ENCODE measurements around the gene LYPD6. TPM values are rescaled to one million over a fixed set of nuclear protein-coding genes. Genes with fewer than 3 reads are reported as not detected.

Gene LYPD6
- total and polyA plus RNA-seq, 5 donors from 2014 or later, result not detected

DNA sequence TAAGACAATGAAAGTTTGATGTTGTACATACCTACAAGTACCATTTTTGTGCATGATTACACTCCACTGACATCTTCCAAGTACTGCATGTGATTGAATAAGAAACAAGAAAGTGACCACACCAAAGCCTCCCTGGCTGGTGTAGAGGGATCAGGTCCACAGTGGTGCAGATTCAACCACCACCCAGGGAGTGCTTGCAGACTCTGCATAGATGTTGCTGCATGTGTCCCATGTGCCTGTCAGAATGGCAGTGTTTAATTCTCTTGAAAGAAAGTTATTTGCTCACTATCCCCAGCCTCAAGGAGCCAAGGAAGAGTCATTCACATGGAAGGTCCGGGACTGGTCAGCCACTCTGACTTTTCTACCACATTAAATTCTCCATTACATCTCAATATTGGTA lies 142.7 kb downstream of the LYPD6 start:
- no peak for DNase-seq
- H3K9me3 Mint-ChIP-seq, result peaks cover 0 to 3% (median 0%) of the 10 kb centered on the region in 7 donors
- no peaks in the 10 kb centered on the region for H3K36me3 ChIP-seq (ENCODE audit: control insufficient read depth, insufficient read depth, low read length)
- no peaks in the 10 kb centered on the region for H3K27me3 ChIP-seq (ENCODE audit: control insufficient read depth, insufficient read depth, low read length)
- no peak overlapping the region for H3K4me3 ChIP-seq (ENCODE audit: low read depth, low read length)
- no peak overlapping the region for H3K27ac ChIP-seq (ENCODE audit: insufficient read depth, low read length, poor library complexity, severe bottlenecking)
- no peak overlapping the region for H3K27ac Mint-ChIP-seq
- ATAC-seq (ENCODE audit: low read depth in 2 of 2), result no peak
- H3K4me1 Mint-ChIP-seq, result no peaks in the 10 kb centered on the region
- H3K4me1 ChIP-seq (ENCODE audit: control insufficient read depth, insufficient read depth, low read length, poor library complexity, severe bottlenecking), result no peaks in the 10 kb centered on the region
- H3K9me3 ChIP-seq (ENCODE audit: control insufficient read depth in 2 of 2, low read length in 2 of 2), result no peaks in the 10 kb centered on the region
- H3K4me3 Mint-ChIP-seq, result no peak overlapping the region
- no peaks in the 10 kb centered on the region for H3K27me3 Mint-ChIP-seq
- H3K36me3 Mint-ChIP-seq, result no peaks in the 10 kb centered on the region

DNA sequence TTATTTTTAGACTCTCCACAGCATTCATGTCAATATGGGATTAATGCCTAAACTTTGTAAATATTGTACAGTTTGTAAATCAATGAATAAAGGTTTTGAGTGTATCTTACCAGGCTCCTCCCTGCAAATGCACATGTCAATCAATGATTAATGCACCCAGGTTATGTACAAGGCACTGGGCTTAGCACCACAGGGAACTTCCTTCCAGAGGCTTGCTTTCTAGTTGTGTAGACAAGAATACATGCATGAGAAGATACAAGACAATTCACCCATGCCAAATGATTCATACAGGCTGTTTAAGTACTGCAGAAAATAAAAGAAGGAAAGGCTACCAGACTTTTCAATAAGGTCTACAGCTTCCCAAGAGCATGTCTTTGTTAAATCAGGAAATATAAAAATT lies 143.1 kb downstream of the LYPD6 start:
- H3K4me1 Mint-ChIP-seq, result no peaks in the 10 kb centered on the region
- DNase-seq, result no peak
- H3K27ac Mint-ChIP-seq, result no peak overlapping the region
- no peak overlapping the region for H3K4me3 Mint-ChIP-seq
- H3K36me3 ChIP-seq (ENCODE audit: control insufficient read depth, insufficient read depth, low read length), result no peaks in the 10 kb centered on the region
- H3K27ac ChIP-seq (ENCODE audit: insufficient read depth, low read length, poor library complexity, severe bottlenecking), result no peak overlapping the region
- no peaks in the 10 kb centered on the region for H3K27me3 ChIP-seq (ENCODE audit: control insufficient read depth, insufficient read depth, low read length)
- no peak for ATAC-seq (ENCODE audit: low read depth in 2 of 2)
- H3K36me3 Mint-ChIP-seq, result no peaks in the 10 kb centered on the region
- H3K9me3 Mint-ChIP-seq, result peaks cover 0 to 3% (median 0%) of the 10 kb centered on the region in 7 donors
- H3K9me3 ChIP-seq (ENCODE audit: control insufficient read depth in 2 of 2, low read length in 2 of 2), result no peaks in the 10 kb centered on the region
- no peaks in the 10 kb centered on the region for H3K4me1 ChIP-seq (ENCODE audit: control insufficient read depth, insufficient read depth, low read length, poor library complexity, severe bottlenecking)
- no peak overlapping the region for H3K4me3 ChIP-seq (ENCODE audit: low read depth, low read length)
- no peaks in the 10 kb centered on the region for H3K27me3 Mint-ChIP-seq

DNA sequence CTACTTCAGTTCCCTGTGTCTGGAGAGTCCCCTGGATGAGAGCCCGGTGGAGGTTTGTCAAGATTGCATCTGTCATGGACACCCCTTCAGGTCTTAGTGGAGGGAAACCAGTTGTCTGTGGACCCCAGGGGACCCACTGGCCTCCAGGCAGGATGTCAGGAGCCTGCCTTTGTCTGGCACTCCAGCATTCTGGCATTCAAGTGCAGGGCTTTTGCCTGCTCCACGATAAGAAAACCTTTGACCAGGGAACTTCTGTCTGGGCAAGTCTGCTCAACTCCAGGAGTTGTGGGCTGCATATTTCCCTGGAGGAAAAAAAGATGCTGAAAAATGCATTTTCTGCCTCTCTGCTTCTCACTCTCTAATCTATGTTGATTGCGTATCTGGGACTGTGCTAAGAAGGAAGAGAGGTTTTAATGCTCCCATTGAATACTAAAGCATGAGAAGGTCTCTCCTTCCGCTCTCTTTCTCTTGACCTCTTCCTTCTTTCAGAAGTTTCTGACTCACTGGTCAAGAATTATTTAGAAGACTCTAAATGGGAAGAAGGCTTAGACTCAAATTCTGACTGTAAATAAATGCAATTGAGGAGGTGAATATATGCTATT lies 152.7 kb downstream of the LYPD6 start:
- no peak for ATAC-seq (ENCODE audit: low read depth in 2 of 2)
- Histone ChIP-seq H3K9me3 (ENCODE audit: control insufficient read depth in 2 of 2, low read length in 2 of 2) (no peaks in the 10 kb centered on the region), H3K27me3 (ENCODE audit: control insufficient read depth, insufficient read depth, low read length) (no peaks in the 10 kb centered on the region), H3K36me3 (ENCODE audit: control insufficient read depth, insufficient read depth, low read length) (no peaks in the 10 kb centered on the region), H3K4me1 (ENCODE audit: control insufficient read depth, insufficient read depth, low read length, poor library complexity, severe bottlenecking) (no peaks in the 10 kb centered on the region), H3K27ac (ENCODE audit: insufficient read depth, low read length, poor library complexity, severe bottlenecking) (no peak overlapping the region), H3K4me3 (ENCODE audit: low read depth, low read length) (no peak overlapping the region)
- H3K36me3 Mint-ChIP-seq, result no peaks in the 10 kb centered on the region
- H3K4me1 Mint-ChIP-seq, result no peaks in the 10 kb centered on the region
- peaks cover 0 to 4% (median 0%) of the 10 kb centered on the region in 7 donors for H3K9me3 Mint-ChIP-seq
- H3K4me3 Mint-ChIP-seq, result no peak overlapping the region
- peaks cover 4% of the 10 kb centered on the region for H3K27me3 Mint-ChIP-seq
- H3K27ac Mint-ChIP-seq, result no peak overlapping the region
- no peak for DNase-seq

DNA sequence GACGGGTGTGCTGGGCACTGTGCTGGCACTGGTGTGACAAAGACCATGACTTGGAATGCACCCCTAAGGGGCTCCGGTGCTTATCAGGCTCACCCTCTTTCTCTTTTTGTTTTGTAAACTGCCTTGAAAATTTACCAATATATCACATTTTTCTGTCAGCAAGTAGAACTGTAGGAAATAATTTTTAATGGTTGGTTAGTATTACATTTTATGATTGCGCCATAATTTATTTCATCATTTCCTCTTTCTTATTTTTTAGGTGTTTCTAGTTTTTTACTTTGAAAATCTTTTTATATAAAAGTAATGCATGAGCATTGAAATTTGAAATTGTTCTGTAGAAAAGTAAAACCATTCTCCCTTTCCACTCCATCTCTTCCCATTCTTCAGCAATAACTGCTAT lies 156.3 kb downstream of the LYPD6 start:
- Histone ChIP-seq H3K4me1 (ENCODE audit: control insufficient read depth, insufficient read depth, low read length, poor library complexity, severe bottlenecking) (no peaks in the 10 kb centered on the region), H3K27ac (ENCODE audit: insufficient read depth, low read length, poor library complexity, severe bottlenecking) (no peak overlapping the region), H3K36me3 (ENCODE audit: control insufficient read depth, insufficient read depth, low read length) (no peaks in the 10 kb centered on the region), H3K4me3 (ENCODE audit: low read depth, low read length) (no peak overlapping the region), H3K27me3 (ENCODE audit: control insufficient read depth, insufficient read depth, low read length) (no peaks in the 10 kb centered on the region), H3K9me3 (ENCODE audit: control insufficient read depth in 2 of 2, low read length in 2 of 2) (no peaks in the 10 kb centered on the region)
- Mint-ChIP-seq H3K4me1 (no peaks in the 10 kb centered on the region), H3K9me3 (peaks cover 0 to 2% (median 0%) of the 10 kb centered on the region in 7 donors), H3K27ac (no peak overlapping the region), H3K36me3 (no peaks in the 10 kb centered on the region), H3K4me3 (no peak overlapping the region), H3K27me3 (no peaks in the 10 kb centered on the region)
- DNase-seq (no peak), ATAC-seq (ENCODE audit: low read depth in 2 of 2) (no peak)

DNA sequence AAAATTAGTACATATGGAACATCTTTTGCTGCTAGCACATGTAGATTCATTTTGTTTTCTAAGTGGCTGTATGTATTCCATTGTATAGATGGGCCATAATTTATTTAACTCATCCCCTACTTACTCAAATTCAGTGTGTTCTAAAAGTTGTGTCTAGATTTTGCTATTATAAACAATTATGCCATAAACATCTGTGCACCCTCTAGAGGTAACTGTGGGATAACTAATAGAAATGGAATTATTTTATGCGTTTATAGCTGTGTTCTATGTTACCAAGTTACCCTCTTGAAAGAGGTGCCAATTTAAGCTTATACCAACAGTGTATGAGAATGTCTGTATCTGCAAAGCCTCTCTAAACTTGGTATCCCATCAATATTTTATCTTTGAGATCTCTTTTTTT lies 156.8 kb downstream of the LYPD6 start:
- H3K36me3 ChIP-seq (ENCODE audit: control insufficient read depth, insufficient read depth, low read length), result no peaks in the 10 kb centered on the region
- Mint-ChIP-seq H3K36me3 (no peaks in the 10 kb centered on the region), H3K4me3 (no peak overlapping the region), H3K4me1 (no peaks in the 10 kb centered on the region), H3K9me3 (peaks cover 0 to 2% (median 0%) of the 10 kb centered on the region in 7 donors), H3K27ac (no peak overlapping the region), H3K27me3 (no peaks in the 10 kb centered on the region)
- no peaks in the 10 kb centered on the region for H3K27me3 ChIP-seq (ENCODE audit: control insufficient read depth, insufficient read depth, low read length)
- no peak overlapping the region for H3K27ac ChIP-seq (ENCODE audit: insufficient read depth, low read length, poor library complexity, severe bottlenecking)
- H3K4me1 ChIP-seq (ENCODE audit: control insufficient read depth, insufficient read depth, low read length, poor library complexity, severe bottlenecking), result no peaks in the 10 kb centered on the region
- H3K9me3 ChIP-seq (ENCODE audit: control insufficient read depth in 2 of 2, low read length in 2 of 2), result no peaks in the 10 kb centered on the region
- ATAC-seq (ENCODE audit: low read depth in 2 of 2) (no peak), DNase-seq (no peak)
- no peak overlapping the region for H3K4me3 ChIP-seq (ENCODE audit: low read depth, low read length)

DNA sequence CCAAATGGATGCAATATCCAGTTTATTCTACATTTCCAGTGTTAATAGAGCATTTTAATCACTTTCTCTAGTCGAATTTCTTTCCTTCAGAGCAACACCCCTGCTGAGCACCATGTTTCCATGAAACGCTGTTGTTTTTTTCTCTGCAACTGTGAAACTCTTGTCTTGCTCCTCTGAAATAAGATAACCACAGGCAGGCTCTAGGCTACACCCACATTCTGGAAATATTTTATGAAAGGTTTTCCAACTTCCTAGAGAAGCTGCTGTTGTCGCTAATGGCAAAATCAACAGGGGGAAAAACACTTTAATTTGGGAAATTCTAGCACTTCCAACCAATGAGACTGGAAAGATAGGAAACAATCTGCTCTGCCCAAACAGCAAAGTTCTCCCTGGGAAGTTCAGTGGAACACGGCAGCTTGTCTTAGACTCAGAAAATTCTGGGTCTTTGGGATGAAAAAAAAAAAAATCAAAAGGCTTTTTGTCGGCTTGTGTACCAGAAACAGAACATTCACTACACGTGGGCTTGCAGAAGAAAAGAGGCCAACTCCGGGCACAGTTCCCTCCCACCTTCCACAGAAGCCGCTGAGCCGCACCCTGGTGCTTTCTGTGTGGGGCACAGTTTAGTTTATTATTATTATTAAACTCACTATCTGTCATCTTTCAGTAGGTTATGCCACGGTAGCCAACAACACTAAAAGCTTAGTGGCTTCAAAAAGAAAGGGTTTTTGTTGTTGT lies 158.5 kb downstream of the LYPD6 start:
- ATAC-seq (ENCODE audit: low read depth in 2 of 2), result no peak
- Mint-ChIP-seq H3K9me3 (peaks cover 0 to 2% (median 0%) of the 10 kb centered on the region in 7 donors), H3K36me3 (no peaks in the 10 kb centered on the region), H3K27me3 (no peaks in the 10 kb centered on the region), H3K4me3 (no peak overlapping the region), H3K4me1 (no peaks in the 10 kb centered on the region), H3K27ac (no peak overlapping the region)
- no peak overlapping the region for H3K27ac ChIP-seq (ENCODE audit: insufficient read depth, low read length, poor library complexity, severe bottlenecking)
- no peak overlapping the region for H3K4me3 ChIP-seq (ENCODE audit: low read depth, low read length)
- H3K4me1 ChIP-seq (ENCODE audit: control insufficient read depth, insufficient read depth, low read length, poor library complexity, severe bottlenecking), result no peaks in the 10 kb centered on the region
- H3K9me3 ChIP-seq (ENCODE audit: control insufficient read depth in 2 of 2, low read length in 2 of 2), result no peaks in the 10 kb centered on the region
- H3K36me3 ChIP-seq (ENCODE audit: control insufficient read depth, insufficient read depth, low read length), result no peaks in the 10 kb centered on the region
- no peaks in the 10 kb centered on the region for H3K27me3 ChIP-seq (ENCODE audit: control insufficient read depth, insufficient read depth, low read length)
- DNase-seq, result no peak

DNA sequence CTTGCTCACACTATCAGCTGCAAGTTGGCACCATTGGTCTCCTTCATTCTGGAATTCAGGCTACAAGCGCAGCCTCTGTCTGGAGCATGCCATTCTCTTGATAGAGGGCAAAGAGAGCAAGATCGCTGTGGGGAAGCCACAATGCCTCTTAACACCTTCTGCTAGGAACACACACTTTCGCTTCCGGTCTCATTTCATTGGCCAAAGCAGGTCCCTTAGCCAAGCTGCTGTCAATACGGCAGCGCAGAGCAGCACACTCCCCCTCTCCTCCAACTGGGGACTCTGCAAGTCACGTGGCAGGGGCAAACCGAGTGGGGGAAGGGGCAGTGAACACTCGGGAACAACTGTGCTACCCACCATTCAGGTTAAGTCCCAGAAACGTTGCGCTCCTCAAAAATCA lies 159.1 kb downstream of the LYPD6 start:
- Histone ChIP-seq H3K27ac (ENCODE audit: insufficient read depth, low read length, poor library complexity, severe bottlenecking) (no peak overlapping the region), H3K9me3 (ENCODE audit: control insufficient read depth in 2 of 2, low read length in 2 of 2) (no peaks in the 10 kb centered on the region), H3K4me3 (ENCODE audit: low read depth, low read length) (no peak overlapping the region), H3K27me3 (ENCODE audit: control insufficient read depth, insufficient read depth, low read length) (no peaks in the 10 kb centered on the region), H3K4me1 (ENCODE audit: control insufficient read depth, insufficient read depth, low read length, poor library complexity, severe bottlenecking) (no peaks in the 10 kb centered on the region), H3K36me3 (ENCODE audit: control insufficient read depth, insufficient read depth, low read length) (no peaks in the 10 kb centered on the region)
- ATAC-seq (ENCODE audit: low read depth in 2 of 2), result no peak
- no peak for DNase-seq
- Mint-ChIP-seq H3K4me1 (no peaks in the 10 kb centered on the region), H3K27me3 (no peaks in the 10 kb centered on the region), H3K36me3 (no peaks in the 10 kb centered on the region), H3K27ac (no peak overlapping the region), H3K4me3 (no peak overlapping the region), H3K9me3 (peaks cover 0 to 5% (median 0%) of the 10 kb centered on the region in 7 donors)

DNA sequence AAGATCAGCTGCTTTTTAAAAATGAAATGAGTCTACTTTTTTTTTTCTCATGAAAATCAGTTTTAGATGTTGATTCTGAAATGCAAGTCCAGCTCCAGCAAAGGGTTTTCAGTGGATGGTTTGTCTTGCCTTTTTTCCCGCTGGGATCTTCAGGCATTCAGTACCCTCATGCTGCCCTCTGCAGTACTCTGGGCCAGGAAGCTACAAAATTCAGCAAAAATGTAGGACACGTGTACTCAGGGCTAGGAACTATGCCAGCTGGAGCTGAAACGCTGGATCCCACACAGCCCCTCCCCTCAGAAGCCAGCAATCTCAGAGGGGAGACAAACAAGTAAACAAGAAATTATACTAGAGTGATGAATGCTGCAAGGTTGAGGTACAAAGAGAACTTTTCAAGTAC lies 159.9 kb downstream of the LYPD6 start:
- Mint-ChIP-seq H3K27ac (no peak overlapping the region), H3K4me1 (no peaks in the 10 kb centered on the region)
- DNase-seq, result no peak

More for the DNA sequence above, 159.9 kb downstream of the LYPD6 start:
- Histone ChIP-seq H3K36me3 (ENCODE audit: control insufficient read depth, insufficient read depth, low read length) (no peaks in the 10 kb centered on the region), H3K9me3 (ENCODE audit: control insufficient read depth in 2 of 2, low read length in 2 of 2) (no peaks in the 10 kb centered on the region), H3K27ac (ENCODE audit: insufficient read depth, low read length, poor library complexity, severe bottlenecking) (no peak overlapping the region), H3K4me3 (ENCODE audit: low read depth, low read length) (no peak overlapping the region), H3K27me3 (ENCODE audit: control insufficient read depth, insufficient read depth, low read length) (no peaks in the 10 kb centered on the region), H3K4me1 (ENCODE audit: control insufficient read depth, insufficient read depth, low read length, poor library complexity, severe bottlenecking) (no peaks in the 10 kb centered on the region)
- Mint-ChIP-seq H3K36me3 (no peaks in the 10 kb centered on the region), H3K4me3 (no peak overlapping the region), H3K27me3 (no peaks in the 10 kb centered on the region), H3K9me3 (peaks cover 0 to 6% (median 0%) of the 10 kb centered on the region in 7 donors)
- ATAC-seq (ENCODE audit: low read depth in 2 of 2), result no peak

Data from CD4-positive, CD25-positive, alpha-beta regulatory T cell (primary cell).